ENCODE data around the gene PALM. TPM values are rescaled to one million over a fixed set of nuclear protein-coding genes. Genes with fewer than 3 reads are reported as not detected.

Gene PALM
- total RNA-seq, 1 experiment from 2014 or later: 18.5 TPM

GRCh38 chr19:765179-765738 is 56.5 kb downstream of the PALM start:
- Histone ChIP-seq H2BK15ac (ENCODE audit: low read depth, low read length) (no peak overlapping the region), H3K79me2 (ENCODE audit: insufficient read depth, low read length) (no peaks in the 10 kb centered on the region), H3K23me2 (ENCODE audit: insufficient read length, low read depth, low read length, poor library complexity, severe bottlenecking) (no peaks in the 10 kb centered on the region), H3K9ac (ENCODE audit: extremely low read depth, insufficient read length, low read length) (no peak overlapping the region), H3K9me3 (ENCODE audit: control insufficient read depth, low read depth, low read length) (no peaks in the 10 kb centered on the region), H2AK5ac (ENCODE audit: insufficient read length, low read length) (no peak overlapping the region), H3K18ac (ENCODE audit: insufficient read length, low read depth, low read length) (no peak overlapping the region), H2BK20ac (ENCODE audit: low read depth, low read length, poor library complexity, severe bottlenecking) (no peak overlapping the region), H3K56ac (ENCODE audit: insufficient read length, low read depth, low read length) (no peak overlapping the region), H3K14ac (ENCODE audit: insufficient read depth, low read length) (no peak overlapping the region), H2BK120ac (ENCODE audit: low read depth, low read length, poor library complexity, severe bottlenecking) (no peak overlapping the region), H3K4ac (ENCODE audit: low read depth, low read length) (no peak overlapping the region), H3K79me1 (ENCODE audit: insufficient read depth, low read depth, low read length, poor library complexity, severe bottlenecking) (no peaks in the 10 kb centered on the region), H2AFZ (ENCODE audit: low read length) (no peak overlapping the region), H2BK12ac (ENCODE audit: insufficient read length, low read depth, low read length) (no peak overlapping the region), H2BK5ac (ENCODE audit: insufficient read length, low read length) (no peak overlapping the region), H4K20me1 (ENCODE audit: control insufficient read depth, insufficient read depth, insufficient read length) (no peaks in the 10 kb centered on the region), H3K27ac (ENCODE audit: insufficient read length, low read depth, low read length) (no peak overlapping the region), H4K5ac (ENCODE audit: insufficient read length, low read depth, low read length) (no peak overlapping the region), H4K91ac (ENCODE audit: insufficient read length, low read depth, low read length) (no peak overlapping the region), H3K4me1 (ENCODE audit: insufficient read depth, low read length) (no peaks in the 10 kb centered on the region), H4K8ac (replicated peaks; ENCODE audit: insufficient read length, low read depth, low read length) (no peak overlapping the region), H3K23ac (ENCODE audit: insufficient read length, low read depth, low read length) (no peak overlapping the region), H3T11ph (ENCODE audit: low read length) (no peak overlapping the region), H3K27me3 (ENCODE audit: insufficient read depth, low read length) (no peaks in the 10 kb centered on the region), H3K4me2 (ENCODE audit: insufficient read depth, insufficient read length, low read length) (no peak overlapping the region)
- DNase-seq: no peak
- no peak overlapping the region for H3K4me3 Mint-ChIP-seq
- peaks cover 0 to 5% of the 10 kb centered on the region in 2 experiments; a peak in 1 of 5 replicates for H3K9me3 Mint-ChIP-seq
- no peaks in the 10 kb centered on the region; a peak in 1 of 7 replicates for H3K36me3 Mint-ChIP-seq (ENCODE audit: insufficient read depth in 1 of 3, low read depth in 3 of 3)
- peaks cover 3% of the 10 kb centered on the region for H3K27me3 Mint-ChIP-seq (ENCODE audit: low read depth)
- no peak overlapping the region for H3K27ac Mint-ChIP-seq
- TF ChIP-seq CTCF (conservative IDR thresholded peaks at IDR 0.05): no peak
- H3K4me1 Mint-ChIP-seq: no peaks in the 10 kb centered on the region
- WGBS (ENCODE audit: extremely low coverage, insufficient read length, low lambda C conversion rate): no CpG with 5 or more reads among the region's 7 CpGs
